GM10266 (cell line): ENCODE data around the gene PARVA.

Experiments used
- DNase-seq: peaks from one replicate; pipeline ENCODE4 v3.0.0; 2012; ENCODE audit errors: extremely low spot score
- TF ChIP-seq, protein P1 (sequence below): IDR thresholded peaks from 2 replicates; pipeline ENCODE4 v1.5.1; 2012; ENCODE audit warnings: mild to moderate bottlenecking, low read depth; ENCODE audit not compliant: control insufficient read depth, insufficient read depth; ENCODE audit errors: missing control alignments

PARVA gene

DNA sequence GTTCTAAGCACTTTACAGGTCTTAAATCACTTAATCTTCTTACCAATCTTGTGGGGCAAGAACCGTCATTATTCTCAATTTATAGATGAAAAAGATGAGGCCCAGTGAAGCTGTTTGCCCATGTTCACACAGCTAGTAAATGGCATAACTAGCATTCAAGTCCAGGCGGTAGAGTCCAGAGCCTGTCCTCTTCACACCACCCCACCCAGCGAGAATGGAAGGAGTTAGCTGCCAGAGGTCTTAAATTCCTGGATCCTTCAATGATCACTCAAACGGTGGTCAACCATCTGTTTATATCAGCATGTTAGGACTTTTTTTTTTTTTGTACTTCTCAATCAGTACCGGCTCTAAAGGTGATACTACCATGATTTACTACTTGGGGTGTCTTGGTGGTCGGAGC, 43.3 kb downstream of the PARVA start:
- DNase-seq = no peak
- TF ChIP-seq, protein P1, sequence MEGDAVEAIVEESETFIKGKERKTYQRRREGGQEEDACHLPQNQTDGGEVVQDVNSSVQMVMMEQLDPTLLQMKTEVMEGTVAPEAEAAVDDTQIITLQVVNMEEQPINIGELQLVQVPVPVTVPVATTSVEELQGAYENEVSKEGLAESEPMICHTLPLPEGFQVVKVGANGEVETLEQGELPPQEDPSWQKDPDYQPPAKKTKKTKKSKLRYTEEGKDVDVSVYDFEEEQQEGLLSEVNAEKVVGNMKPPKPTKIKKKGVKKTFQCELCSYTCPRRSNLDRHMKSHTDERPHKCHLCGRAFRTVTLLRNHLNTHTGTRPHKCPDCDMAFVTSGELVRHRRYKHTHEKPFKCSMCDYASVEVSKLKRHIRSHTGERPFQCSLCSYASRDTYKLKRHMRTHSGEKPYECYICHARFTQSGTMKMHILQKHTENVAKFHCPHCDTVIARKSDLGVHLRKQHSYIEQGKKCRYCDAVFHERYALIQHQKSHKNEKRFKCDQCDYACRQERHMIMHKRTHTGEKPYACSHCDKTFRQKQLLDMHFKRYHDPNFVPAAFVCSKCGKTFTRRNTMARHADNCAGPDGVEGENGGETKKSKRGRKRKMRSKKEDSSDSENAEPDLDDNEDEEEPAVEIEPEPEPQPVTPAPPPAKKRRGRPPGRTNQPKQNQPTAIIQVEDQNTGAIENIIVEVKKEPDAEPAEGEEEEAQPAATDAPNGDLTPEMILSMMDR = no peak

- TF ChIP-seq, protein P1 = no peak
- DNase-seq = no peak
Observed at GRCh38 chr11:12421386-12421785, 44.0 kb downstream of the PARVA start.

- TF ChIP-seq, protein P1 = no peak
- DNase-seq = no peak
Observed at GRCh38 chr11:12426176-12426575, 48.8 kb downstream of the PARVA start.

GRCh38 chr11:12429155-12429554, 51.8 kb downstream of the PARVA start:
- DNase-seq = no peak
- TF ChIP-seq, protein P1 = no peak

DNA sequence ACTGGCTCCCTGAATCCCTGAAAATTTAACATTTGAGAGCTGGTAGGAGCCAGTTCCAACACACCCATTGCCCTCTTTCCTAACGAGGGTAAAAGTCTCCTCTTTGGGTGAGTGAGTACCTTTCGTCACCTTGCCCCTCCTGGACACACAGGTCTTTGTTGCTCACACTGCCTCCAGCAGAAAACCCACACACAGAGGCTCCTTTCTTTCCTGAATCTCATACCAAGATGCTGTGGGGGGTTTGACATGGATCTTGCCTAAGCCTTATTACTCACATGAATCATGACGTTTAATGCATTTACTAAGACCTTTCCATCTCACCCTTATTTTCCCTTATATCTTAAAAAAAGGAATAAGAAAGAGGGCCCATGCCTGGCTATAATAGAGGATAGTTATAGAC, 53.0 kb downstream of the PARVA start:
- TF ChIP-seq, protein P1 = no peak
- no peak for DNase-seq

DNA sequence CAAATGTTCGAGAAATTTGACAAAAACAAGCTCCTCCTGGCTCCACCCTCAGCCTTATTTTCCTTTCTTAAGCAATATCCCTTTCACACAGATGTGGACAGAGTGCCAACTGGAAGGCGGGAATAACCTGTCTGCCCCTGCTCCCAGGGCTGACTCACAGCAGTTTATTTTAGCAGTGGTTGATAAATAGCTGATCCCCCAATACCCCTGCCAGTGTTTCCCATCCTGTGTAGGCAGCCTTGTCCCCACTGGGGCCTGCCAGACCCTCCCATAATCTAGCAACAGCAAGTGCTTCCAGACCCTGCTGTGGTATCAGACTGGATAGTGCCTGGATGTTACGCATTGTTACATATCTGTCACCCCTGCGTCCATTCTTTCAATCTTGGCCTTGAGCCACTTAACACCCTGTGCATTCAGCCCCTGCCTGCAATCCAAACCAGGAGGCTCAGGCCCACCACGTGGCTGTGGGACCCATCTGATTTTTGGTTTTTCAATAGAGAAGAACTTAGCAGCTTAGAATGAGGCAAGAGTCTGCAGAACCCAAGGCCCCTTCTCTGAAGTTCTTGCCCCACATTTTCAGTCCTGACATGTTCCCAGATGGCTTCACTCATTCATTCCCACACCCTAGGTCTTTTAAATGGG, 53.7 kb downstream of the PARVA start:
- DNase-seq = no peak
- TF ChIP-seq, protein P1 = no peak

DNA sequence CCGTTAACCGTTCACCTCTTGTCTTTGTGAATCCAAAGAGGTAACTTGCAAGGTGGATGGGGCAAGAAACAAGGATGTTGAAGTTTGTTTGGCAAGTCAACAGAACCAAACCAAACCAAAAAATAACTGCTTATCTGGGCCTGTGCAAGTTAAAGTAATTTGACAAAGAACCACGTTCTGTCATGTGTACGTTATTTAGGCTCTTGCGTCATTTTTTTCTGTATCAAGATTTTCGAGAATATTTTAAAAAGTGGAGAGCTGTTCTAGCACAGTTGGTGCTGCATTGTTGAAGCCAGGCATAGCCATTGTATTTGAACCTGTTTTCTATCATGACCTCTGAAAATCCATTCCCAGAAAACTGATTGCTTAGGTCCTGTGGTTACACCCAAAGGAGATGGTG, 55.1 kb downstream of the PARVA start:
- TF ChIP-seq, protein P1 = no peak
- no peak for DNase-seq
